ENCODE results near the gene MUC5AC.

The MUC5AC gene

DNA sequence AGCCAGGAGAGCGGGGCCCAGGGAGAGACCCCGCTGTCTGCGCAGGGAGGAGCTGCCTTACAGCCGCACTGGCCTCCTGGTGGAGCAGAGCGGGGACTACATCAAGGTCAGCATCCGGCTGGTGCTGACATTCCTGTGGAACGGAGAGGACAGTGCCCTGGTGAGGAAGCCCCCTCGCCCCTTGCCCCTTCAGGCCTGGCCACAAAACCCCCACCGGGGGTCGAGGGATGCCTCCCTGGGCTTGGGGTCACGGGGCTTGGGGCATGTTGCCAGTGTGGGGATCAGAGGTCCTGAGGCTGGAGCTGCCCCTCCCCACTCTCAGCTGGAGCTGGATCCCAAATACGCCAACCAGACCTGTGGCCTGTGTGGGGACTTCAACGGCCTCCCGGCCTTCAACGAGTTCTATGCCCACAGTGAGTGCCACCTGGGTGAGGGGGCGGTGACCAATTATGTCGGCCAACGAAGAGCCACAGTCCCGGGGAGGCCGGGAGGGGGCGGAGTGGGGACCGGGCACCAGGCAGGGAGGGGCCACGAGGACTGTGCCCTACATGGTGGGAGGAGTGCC lies 69.3 kb downstream of the MUC5AC start:
- Histone ChIP-seq H3K4me3 (ENCODE audit: low read length in 2 of 2) (no peak overlapping the region), H3K9ac (ENCODE audit: low read length in 2 of 2) (no peak overlapping the region), H3K27me3 (ENCODE audit: control insufficient read depth in 1 of 2, insufficient read depth in 2 of 2, low read length in 2 of 2) (peaks cover 11 to 17% of the 10 kb centered on the region in 2 donors), H3K4me1 (ENCODE audit: control insufficient read depth, insufficient read depth, low read length) (no peaks in the 10 kb centered on the region), H3K27ac (ENCODE audit: low read length) (no peak overlapping the region), H3K9me3 (ENCODE audit: control insufficient read depth in 2 of 2, low read length in 2 of 2) (no peaks in the 10 kb centered on the region), H3K36me3 (ENCODE audit: control insufficient read depth in 2 of 2, insufficient read depth in 2 of 2, low read length in 2 of 2) (no peaks in the 10 kb centered on the region)

DNA sequence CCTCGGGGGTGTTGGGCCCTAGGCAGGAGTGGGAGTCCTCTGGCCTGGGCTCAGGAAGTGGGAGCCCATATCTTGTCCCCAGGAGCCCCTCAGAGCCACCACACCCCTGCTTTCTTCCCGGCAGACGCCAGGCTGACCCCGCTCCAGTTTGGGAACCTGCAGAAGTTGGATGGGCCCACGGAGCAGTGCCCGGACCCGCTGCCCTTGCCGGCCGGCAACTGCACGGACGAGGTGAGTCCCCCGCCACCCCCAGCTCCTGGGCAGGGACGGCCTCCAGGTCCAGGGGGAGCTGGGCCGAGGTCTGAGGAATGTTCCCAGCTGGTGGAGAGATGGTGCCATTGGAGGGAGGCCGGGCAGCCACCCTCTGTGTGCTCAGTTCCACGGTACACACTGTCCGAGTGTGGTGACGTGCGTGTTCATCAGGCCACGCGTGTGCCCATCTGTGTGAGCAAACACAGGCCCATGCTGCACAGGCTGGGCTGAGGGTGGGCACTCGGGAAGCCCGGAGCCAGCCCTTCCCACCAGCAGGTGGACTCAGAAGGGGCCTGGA lies 69.9 kb downstream of the MUC5AC start:
- H3K27ac ChIP-seq (ENCODE audit: low read length), result no peak overlapping the region
- no peaks in the 10 kb centered on the region for H3K4me1 ChIP-seq (ENCODE audit: control insufficient read depth, insufficient read depth, low read length)
- no peak overlapping the region for H3K4me3 ChIP-seq (ENCODE audit: low read length in 2 of 2)
- H3K9ac ChIP-seq (ENCODE audit: low read length in 2 of 2), result no peak overlapping the region
- no peaks in the 10 kb centered on the region for H3K36me3 ChIP-seq (ENCODE audit: control insufficient read depth in 2 of 2, insufficient read depth in 2 of 2, low read length in 2 of 2)
- H3K27me3 ChIP-seq (ENCODE audit: control insufficient read depth in 1 of 2, insufficient read depth in 2 of 2, low read length in 2 of 2), result peaks cover 11 to 14% of the 10 kb centered on the region in 2 donors
- H3K9me3 ChIP-seq (ENCODE audit: control insufficient read depth in 2 of 2, low read length in 2 of 2), result no peaks in the 10 kb centered on the region

GRCh38 chr11:1228101-1228821 lies 70.5 kb downstream of the MUC5AC start:
- Histone ChIP-seq H3K27ac (ENCODE audit: low read length) (no peak overlapping the region), H3K36me3 (ENCODE audit: control insufficient read depth in 2 of 2, insufficient read depth in 2 of 2, low read length in 2 of 2) (no peaks in the 10 kb centered on the region), H3K9ac (ENCODE audit: low read length in 2 of 2) (no peak overlapping the region), H3K4me1 (ENCODE audit: control insufficient read depth, insufficient read depth, low read length) (no peaks in the 10 kb centered on the region), H3K27me3 (ENCODE audit: control insufficient read depth in 1 of 2, insufficient read depth in 2 of 2, low read length in 2 of 2) (peaks cover 9 to 12% of the 10 kb centered on the region in 2 donors), H3K9me3 (ENCODE audit: control insufficient read depth in 2 of 2, low read length in 2 of 2) (no peaks in the 10 kb centered on the region), H3K4me3 (ENCODE audit: low read length in 2 of 2) (no peak overlapping the region)

- Histone ChIP-seq H3K36me3 (ENCODE audit: control insufficient read depth in 2 of 2, insufficient read depth in 2 of 2, low read length in 2 of 2) (no peaks in the 10 kb centered on the region), H3K4me3 (ENCODE audit: low read length in 2 of 2) (no peak overlapping the region), H3K4me1 (ENCODE audit: control insufficient read depth, insufficient read depth, low read length) (no peaks in the 10 kb centered on the region), H3K9me3 (ENCODE audit: control insufficient read depth in 2 of 2, low read length in 2 of 2) (no peaks in the 10 kb centered on the region), H3K9ac (ENCODE audit: low read length in 2 of 2) (no peak overlapping the region), H3K27me3 (ENCODE audit: control insufficient read depth in 1 of 2, insufficient read depth in 2 of 2, low read length in 2 of 2) (peaks cover 4 to 5% of the 10 kb centered on the region in 2 donors), H3K27ac (ENCODE audit: low read length) (no peak overlapping the region)
Measured at GRCh38 chr11:1228921-1229451, 71.2 kb downstream of the MUC5AC start.

GRCh38 chr11:1229471-1230120 lies 71.8 kb downstream of the MUC5AC start:
- Histone ChIP-seq H3K9ac (ENCODE audit: low read length in 2 of 2) (no peak overlapping the region), H3K27me3 (ENCODE audit: control insufficient read depth in 1 of 2, insufficient read depth in 2 of 2, low read length in 2 of 2) (peaks cover 3% of the 10 kb centered on the region in 2 donors), H3K4me1 (ENCODE audit: control insufficient read depth, insufficient read depth, low read length) (no peaks in the 10 kb centered on the region)

GRCh38 chr11:1230121-1230455 lies 72.3 kb downstream of the MUC5AC start:
- Histone ChIP-seq H3K36me3 (ENCODE audit: control insufficient read depth in 2 of 2, insufficient read depth in 2 of 2, low read length in 2 of 2) (no peaks in the 10 kb centered on the region), H3K4me1 (ENCODE audit: control insufficient read depth, insufficient read depth, low read length) (no peaks in the 10 kb centered on the region), H3K27ac (ENCODE audit: low read length) (no peak overlapping the region), H3K4me3 (ENCODE audit: low read length in 2 of 2) (no peak overlapping the region), H3K9me3 (ENCODE audit: control insufficient read depth in 2 of 2, low read length in 2 of 2) (no peaks in the 10 kb centered on the region), H3K27me3 (ENCODE audit: control insufficient read depth in 1 of 2, insufficient read depth in 2 of 2, low read length in 2 of 2) (peaks cover 3% of the 10 kb centered on the region in 2 donors), H3K9ac (ENCODE audit: low read length in 2 of 2) (no peak overlapping the region)

More at GRCh38 chr11:1229471-1230120, 71.8 kb downstream of the MUC5AC start:
- no peak overlapping the region for H3K27ac ChIP-seq (ENCODE audit: low read length)
- H3K36me3 ChIP-seq (ENCODE audit: control insufficient read depth in 2 of 2, insufficient read depth in 2 of 2, low read length in 2 of 2), result no peaks in the 10 kb centered on the region
- H3K4me3 ChIP-seq (ENCODE audit: low read length in 2 of 2), result no peak overlapping the region
- no peaks in the 10 kb centered on the region for H3K9me3 ChIP-seq (ENCODE audit: control insufficient read depth in 2 of 2, low read length in 2 of 2)

DNA sequence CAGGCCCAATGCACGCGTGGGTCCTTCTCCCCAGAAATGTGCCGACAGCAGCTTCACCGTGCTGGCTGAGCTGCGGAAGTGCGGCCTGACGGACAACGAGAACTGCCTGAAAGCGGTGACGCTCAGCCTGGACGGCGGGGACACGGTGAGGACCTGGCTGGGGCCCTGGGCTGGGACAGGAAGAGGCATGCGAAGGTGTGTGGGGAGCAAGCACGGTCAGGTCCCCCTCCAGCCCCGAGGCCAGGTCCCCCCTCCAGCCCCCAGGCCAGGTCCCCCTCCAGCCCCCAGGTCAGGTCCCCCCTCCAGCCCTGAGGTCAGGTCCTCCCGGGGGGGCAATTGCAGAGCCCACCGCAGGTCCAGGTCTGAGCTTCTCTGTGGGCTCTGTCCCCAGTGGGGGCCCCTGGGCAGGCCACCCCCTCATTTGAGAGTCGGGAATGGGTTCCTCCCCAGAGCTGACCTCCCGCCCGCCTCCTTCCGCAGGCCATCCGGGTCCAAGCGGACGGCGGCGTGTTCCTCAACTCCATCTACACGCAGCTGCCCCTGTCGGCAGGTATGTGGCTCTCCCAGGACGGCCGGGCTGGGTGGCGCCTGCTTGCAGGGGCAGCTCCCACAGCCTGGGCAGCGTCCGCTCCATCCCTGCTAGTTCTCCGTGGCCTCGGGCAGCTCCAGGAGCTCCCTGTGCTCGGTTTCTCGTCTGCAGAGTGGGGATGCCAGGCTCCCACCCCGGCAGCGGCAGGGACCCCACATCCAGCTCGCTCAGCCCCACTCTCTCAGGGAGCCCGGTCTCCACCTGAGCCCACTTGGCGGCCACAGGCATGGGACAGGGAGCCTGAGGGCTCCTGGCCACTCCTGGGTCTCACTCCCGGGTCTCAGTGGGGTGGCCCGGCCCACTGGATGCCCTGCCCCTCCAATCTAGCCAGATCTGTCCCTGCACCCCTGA lies 73.0 kb downstream of the MUC5AC start:
- Histone ChIP-seq H3K36me3 (ENCODE audit: control insufficient read depth in 2 of 2, insufficient read depth in 2 of 2, low read length in 2 of 2) (no peaks in the 10 kb centered on the region), H3K4me3 (ENCODE audit: low read length in 2 of 2) (no peak overlapping the region), H3K4me1 (ENCODE audit: control insufficient read depth, insufficient read depth, low read length) (no peaks in the 10 kb centered on the region), H3K9me3 (ENCODE audit: control insufficient read depth in 2 of 2, low read length in 2 of 2) (no peaks in the 10 kb centered on the region), H3K9ac (ENCODE audit: low read length in 2 of 2) (no peak overlapping the region), H3K27me3 (ENCODE audit: control insufficient read depth in 1 of 2, insufficient read depth in 2 of 2, low read length in 2 of 2) (peaks cover 1 to 3% of the 10 kb centered on the region in 2 donors), H3K27ac (ENCODE audit: low read length) (no peak overlapping the region)

- H3K27ac ChIP-seq (ENCODE audit: low read length), result no peak overlapping the region
- H3K36me3 ChIP-seq (ENCODE audit: control insufficient read depth in 2 of 2, insufficient read depth in 2 of 2, low read length in 2 of 2), result no peaks in the 10 kb centered on the region
- no peaks in the 10 kb centered on the region for H3K4me1 ChIP-seq (ENCODE audit: control insufficient read depth, insufficient read depth, low read length)
- peaks cover 0 to 3% of the 10 kb centered on the region in 2 donors for H3K27me3 ChIP-seq (ENCODE audit: control insufficient read depth in 1 of 2, insufficient read depth in 2 of 2, low read length in 2 of 2)
- no peak overlapping the region for H3K9ac ChIP-seq (ENCODE audit: low read length in 2 of 2)
- no peaks in the 10 kb centered on the region for H3K9me3 ChIP-seq (ENCODE audit: control insufficient read depth in 2 of 2, low read length in 2 of 2)
- no peak overlapping the region for H3K4me3 ChIP-seq (ENCODE audit: low read length in 2 of 2)
Measured at GRCh38 chr11:1231396-1232020, 73.8 kb downstream of the MUC5AC start.

- Histone ChIP-seq H3K36me3 (ENCODE audit: control insufficient read depth in 2 of 2, insufficient read depth in 2 of 2, low read length in 2 of 2) (no peaks in the 10 kb centered on the region), H3K4me1 (ENCODE audit: control insufficient read depth, insufficient read depth, low read length) (no peaks in the 10 kb centered on the region), H3K27me3 (ENCODE audit: control insufficient read depth in 1 of 2, insufficient read depth in 2 of 2, low read length in 2 of 2) (peaks cover 0 to 3% of the 10 kb centered on the region in 2 donors), H3K9ac (ENCODE audit: low read length in 2 of 2) (no peak overlapping the region), H3K27ac (ENCODE audit: low read length) (no peak overlapping the region), H3K9me3 (ENCODE audit: control insufficient read depth in 2 of 2, low read length in 2 of 2) (no peaks in the 10 kb centered on the region), H3K4me3 (ENCODE audit: low read length in 2 of 2) (no peak overlapping the region)
Measured at GRCh38 chr11:1232021-1232882, 74.5 kb downstream of the MUC5AC start.

Data from stomach smooth muscle (tissue), 2 donors.